HepG2 (cell line): ENCODE data around the gene HDAC4.

Experiments
- CTCF ChIP-seq: sonication (generic); formaldehyde crosslinking; IDR thresholded peaks from 2 replicates; pipeline ENCODE4 v1.5.0; 2020; ENCODE audit warnings: mild to moderate bottlenecking, missing genetic modification reagents, moderate library complexity
- DDIT3 ChIP-seq: sonication (generic); formaldehyde crosslinking; IDR thresholded peaks from 2 replicates; pipeline ENCODE4 v1.4.0; 2020; ENCODE audit warnings: mild to moderate bottlenecking, missing genetic modification reagents
- NR3C1 ChIP-seq: sonication (generic); formaldehyde crosslinking; IDR thresholded peaks from 2 replicates; pipeline ENCODE4 v1.4.0; 2020; ENCODE audit warnings: missing genetic modification reagents
- POLR2AphosphoS5 ChIP-seq: IDR thresholded peaks from 2 replicates; pipeline ENCODE4 v1.6.1; 2012; ENCODE audit warnings: low read depth, low read length
- REST ChIP-seq, 2 experiments: IDR thresholded peaks; 2 replicates each; pipeline ENCODE4 v1.6.1; 2011 to 2012; ENCODE audit warnings: low read length in 2 of 2, borderline replicate concordance in 1 of 2, low read depth in 1 of 2, mild to moderate bottlenecking in 1 of 2, moderate library complexity in 1 of 2
- YY1 ChIP-seq: IDR thresholded peaks from 2 replicates; pipeline ENCODE4 v1.6.1; 2011; ENCODE audit warnings: low read length, low read depth, moderate library complexity, mild to moderate bottlenecking; ENCODE audit not compliant: insufficient read depth, insufficient replicate concordance
- ZKSCAN8 ChIP-seq: IDR thresholded peaks from 2 replicates; pipeline ENCODE4 v1.6.1; 2016; ENCODE audit warnings: borderline replicate concordance, missing genetic modification reagents, missing compliant biosample characterization
- ZNF337 ChIP-seq: sonication (generic); formaldehyde crosslinking; IDR thresholded peaks from 2 replicates; pipeline ENCODE4 v1.5.1; 2020; ENCODE audit warnings: missing genetic modification reagents, low read depth, mild to moderate bottlenecking, borderline replicate concordance
- ZNF747 ChIP-seq: sonication (generic); formaldehyde crosslinking; IDR thresholded peaks from 2 replicates; pipeline ENCODE4 v1.8.1; 2023; ENCODE audit warnings: missing genetic modification reagents, mild to moderate bottlenecking, borderline replicate concordance

- TF ChIP-seq CTCF (no peak), REST (IDR thresholded peaks at IDR 0.05; ENCODE audit: borderline replicate concordance in 1 of 2, low read depth in 1 of 2, low read length in 2 of 2) (no peak), ZNF337 (CRISPR knock-in tag) (no peak), ZNF747 (CRISPR knock-in tag) (no peak), DDIT3 (CRISPR knock-in tag) (no peak), NR3C1 (CRISPR knock-in tag) (no peak), YY1 (no peak), POLR2AphosphoS5 (no peak), ZKSCAN8 (CRISPR knock-in tag) (no peak)
Observed at GRCh38 chr2:239201884-239202283, 198.9 kb downstream of the HDAC4 start.
